ENCODE data around the gene TPSG1.

TPSG1 gene

DNA sequence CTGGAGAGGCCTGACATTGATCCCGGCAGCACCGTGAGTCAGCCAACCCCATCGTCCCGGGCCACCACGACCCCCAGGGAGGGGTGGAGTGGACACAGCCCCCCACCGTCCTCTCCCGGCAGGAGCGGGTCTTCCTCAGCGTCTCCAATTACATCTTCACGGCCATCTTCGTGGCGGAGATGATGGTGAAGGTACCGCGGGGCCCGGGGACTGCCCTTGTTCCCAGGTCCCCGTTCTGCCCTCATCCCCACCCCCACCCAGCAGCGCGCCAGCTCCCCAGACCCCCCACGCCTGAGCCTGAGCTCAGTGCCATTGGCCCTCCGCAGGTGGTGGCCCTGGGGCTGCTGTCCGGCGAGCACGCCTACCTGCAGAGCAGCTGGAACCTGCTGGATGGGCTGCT lies 14.6 kb downstream of the TPSG1 start:
- Histone ChIP-seq H3K27ac (ENCODE audit: poor library complexity, severe bottlenecking) (no peak overlapping the region), H3K36me3 (ENCODE audit: low read depth) (no peaks in the 10 kb centered on the region), H3K4me1 (ENCODE audit: insufficient read depth, poor library complexity, severe bottlenecking) (no peaks in the 10 kb centered on the region), H3K4me3 (ENCODE audit: severe bottlenecking) (no peak overlapping the region), H3K27me3 (ENCODE audit: insufficient read depth, poor library complexity, severe bottlenecking) (no peaks in the 10 kb centered on the region), H3K9me3 (ENCODE audit: severe bottlenecking) (no peaks in the 10 kb centered on the region)
- TF ChIP-seq, protein P1, sequence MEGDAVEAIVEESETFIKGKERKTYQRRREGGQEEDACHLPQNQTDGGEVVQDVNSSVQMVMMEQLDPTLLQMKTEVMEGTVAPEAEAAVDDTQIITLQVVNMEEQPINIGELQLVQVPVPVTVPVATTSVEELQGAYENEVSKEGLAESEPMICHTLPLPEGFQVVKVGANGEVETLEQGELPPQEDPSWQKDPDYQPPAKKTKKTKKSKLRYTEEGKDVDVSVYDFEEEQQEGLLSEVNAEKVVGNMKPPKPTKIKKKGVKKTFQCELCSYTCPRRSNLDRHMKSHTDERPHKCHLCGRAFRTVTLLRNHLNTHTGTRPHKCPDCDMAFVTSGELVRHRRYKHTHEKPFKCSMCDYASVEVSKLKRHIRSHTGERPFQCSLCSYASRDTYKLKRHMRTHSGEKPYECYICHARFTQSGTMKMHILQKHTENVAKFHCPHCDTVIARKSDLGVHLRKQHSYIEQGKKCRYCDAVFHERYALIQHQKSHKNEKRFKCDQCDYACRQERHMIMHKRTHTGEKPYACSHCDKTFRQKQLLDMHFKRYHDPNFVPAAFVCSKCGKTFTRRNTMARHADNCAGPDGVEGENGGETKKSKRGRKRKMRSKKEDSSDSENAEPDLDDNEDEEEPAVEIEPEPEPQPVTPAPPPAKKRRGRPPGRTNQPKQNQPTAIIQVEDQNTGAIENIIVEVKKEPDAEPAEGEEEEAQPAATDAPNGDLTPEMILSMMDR (IDR thresholded peaks at IDR 0.05; ENCODE audit: poor library complexity, severe bottlenecking): no peak
- no peak for ATAC-seq (ENCODE audit: low read depth)
- no peak for DNase-seq (ENCODE audit: low spot score)

- TF ChIP-seq, protein P1 (IDR thresholded peaks at IDR 0.05; ENCODE audit: poor library complexity, severe bottlenecking): no peak
- Histone ChIP-seq H3K4me3 (ENCODE audit: severe bottlenecking) (no peak overlapping the region), H3K9me3 (ENCODE audit: severe bottlenecking) (no peaks in the 10 kb centered on the region), H3K27me3 (ENCODE audit: insufficient read depth, poor library complexity, severe bottlenecking) (no peaks in the 10 kb centered on the region), H3K36me3 (ENCODE audit: low read depth) (no peaks in the 10 kb centered on the region), H3K27ac (ENCODE audit: poor library complexity, severe bottlenecking) (no peak overlapping the region), H3K4me1 (ENCODE audit: insufficient read depth, poor library complexity, severe bottlenecking) (no peaks in the 10 kb centered on the region)
- DNase-seq (ENCODE audit: low spot score) (no peak), ATAC-seq (ENCODE audit: low read depth) (no peak)
Observed at GRCh38 chr16:1209081-1209480, 16.0 kb downstream of the TPSG1 start.

DNA sequence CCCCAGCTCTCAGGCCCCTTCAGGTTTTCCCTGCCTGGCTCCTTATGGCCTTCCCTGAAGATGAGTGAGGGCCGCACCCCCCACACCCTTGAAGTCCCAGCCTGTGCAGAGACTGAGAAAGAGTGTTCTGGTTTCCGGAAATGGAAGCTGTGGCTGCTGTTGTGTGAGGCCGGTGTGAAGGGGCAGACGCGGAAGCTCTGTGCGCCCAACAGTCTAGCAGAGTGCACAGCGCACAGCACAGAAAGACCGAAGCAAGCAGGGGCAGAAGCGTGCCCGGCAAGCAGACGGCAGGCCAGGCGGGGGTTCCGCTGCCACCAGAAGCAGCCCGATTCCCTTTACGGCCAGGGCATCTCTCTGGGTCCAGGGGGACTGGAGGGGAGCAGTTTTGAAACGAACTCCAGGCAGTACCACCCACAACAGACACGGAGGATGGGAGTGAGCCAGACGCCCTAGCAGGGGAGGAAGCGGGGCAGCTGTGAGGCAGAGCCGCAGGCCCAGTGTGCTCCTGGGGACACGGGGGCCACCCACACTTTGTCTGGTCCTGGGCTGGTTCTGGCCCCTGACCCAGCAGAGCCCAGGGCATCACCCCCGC lies 16.7 kb downstream of the TPSG1 start:
- ATAC-seq (ENCODE audit: low read depth): peak; percentile 19; the same call in 1 of the 3 replicates
- H3K4me1 ChIP-seq (ENCODE audit: insufficient read depth, poor library complexity, severe bottlenecking): no peaks in the 10 kb centered on the region
- H3K27ac ChIP-seq (ENCODE audit: poor library complexity, severe bottlenecking): no peak overlapping the region
- H3K9me3 ChIP-seq (ENCODE audit: severe bottlenecking): no peaks in the 10 kb centered on the region
- H3K4me3 ChIP-seq (ENCODE audit: severe bottlenecking): no peak overlapping the region
- no peaks in the 10 kb centered on the region for H3K27me3 ChIP-seq (ENCODE audit: insufficient read depth, poor library complexity, severe bottlenecking)
- DNase-seq (ENCODE audit: low spot score): no peak
- no peaks in the 10 kb centered on the region for H3K36me3 ChIP-seq (ENCODE audit: low read depth)
- TF ChIP-seq, protein P1 (IDR thresholded peaks at IDR 0.05; ENCODE audit: poor library complexity, severe bottlenecking): no peak

DNA sequence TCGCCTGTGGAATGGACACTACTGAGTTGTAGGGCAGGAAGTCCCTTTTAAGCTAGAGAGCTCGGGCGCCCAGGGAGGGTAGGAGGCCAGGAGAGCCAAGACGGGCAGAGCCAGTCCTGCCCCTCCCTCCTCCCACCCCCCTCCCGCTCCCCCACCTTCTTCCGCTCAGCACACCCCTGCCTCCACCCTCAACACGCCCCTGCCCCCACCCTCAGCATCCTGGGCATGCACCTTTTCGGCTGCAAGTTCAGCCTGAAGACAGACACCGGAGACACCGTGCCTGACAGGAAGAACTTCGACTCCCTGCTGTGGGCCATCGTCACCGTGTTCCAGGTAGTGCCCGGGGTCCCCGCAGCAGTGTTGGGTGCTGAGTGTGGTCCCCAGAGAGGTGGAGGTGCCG lies 18.3 kb downstream of the TPSG1 start:
- Histone ChIP-seq H3K4me1 (ENCODE audit: insufficient read depth, poor library complexity, severe bottlenecking) (no peaks in the 10 kb centered on the region), H3K27me3 (ENCODE audit: insufficient read depth, poor library complexity, severe bottlenecking) (no peaks in the 10 kb centered on the region), H3K9me3 (ENCODE audit: severe bottlenecking) (no peaks in the 10 kb centered on the region), H3K36me3 (ENCODE audit: low read depth) (no peaks in the 10 kb centered on the region), H3K4me3 (ENCODE audit: severe bottlenecking) (no peak overlapping the region), H3K27ac (ENCODE audit: poor library complexity, severe bottlenecking) (no peak overlapping the region)
- TF ChIP-seq, protein P1 (IDR thresholded peaks at IDR 0.05; ENCODE audit: poor library complexity, severe bottlenecking): no peak
- ATAC-seq (ENCODE audit: low read depth) (no peak), DNase-seq (ENCODE audit: low spot score) (no peak)

DNA sequence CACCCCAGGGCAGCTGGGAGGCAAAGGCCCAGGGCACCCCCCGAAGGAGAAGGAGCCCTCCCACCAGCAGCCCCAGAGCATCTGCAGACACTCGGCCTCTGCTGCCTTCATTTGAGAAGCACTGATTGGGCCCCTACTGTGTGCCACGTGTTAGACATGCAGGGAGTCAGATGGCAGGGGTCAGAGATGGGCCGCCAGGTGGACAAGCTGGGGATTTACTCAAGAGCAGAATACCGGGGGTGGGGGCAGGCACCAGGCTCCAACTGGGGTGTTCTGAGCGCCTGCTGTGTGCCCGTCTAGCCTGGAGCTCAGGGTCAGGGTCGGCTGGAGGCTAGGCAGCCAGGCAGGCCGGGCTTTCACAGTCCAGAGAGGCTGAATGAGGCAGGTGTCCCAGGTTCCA lies 18.7 kb downstream of the TPSG1 start:
- no peaks in the 10 kb centered on the region for H3K27me3 ChIP-seq (ENCODE audit: insufficient read depth, poor library complexity, severe bottlenecking)
- no peaks in the 10 kb centered on the region for H3K9me3 ChIP-seq (ENCODE audit: severe bottlenecking)
- H3K27ac ChIP-seq (ENCODE audit: poor library complexity, severe bottlenecking): no peak overlapping the region
- no peaks in the 10 kb centered on the region for H3K4me1 ChIP-seq (ENCODE audit: insufficient read depth, poor library complexity, severe bottlenecking)
- no peak overlapping the region for H3K4me3 ChIP-seq (ENCODE audit: severe bottlenecking)
- no peak for DNase-seq (ENCODE audit: low spot score)
- no peak for ATAC-seq (ENCODE audit: low read depth)
- TF ChIP-seq, protein P1 (IDR thresholded peaks at IDR 0.05; ENCODE audit: poor library complexity, severe bottlenecking): no peak
- H3K36me3 ChIP-seq (ENCODE audit: low read depth): no peaks in the 10 kb centered on the region
